EL (cell line): ENCODE measurements around the gene MAPKAP1.

Experiments used
- DNase-seq: peaks from one replicate; pipeline ENCODE4 v3.0.0-alpha.2; 2016

Gene MAPKAP1

GRCh38 chr9:125556046-125556721, 150.8 kb downstream of the MAPKAP1 start:
- no peak for DNase-seq

GRCh38 chr9:125554726-125555125, 152.3 kb downstream of the MAPKAP1 start:
- no peak for DNase-seq

DNA sequence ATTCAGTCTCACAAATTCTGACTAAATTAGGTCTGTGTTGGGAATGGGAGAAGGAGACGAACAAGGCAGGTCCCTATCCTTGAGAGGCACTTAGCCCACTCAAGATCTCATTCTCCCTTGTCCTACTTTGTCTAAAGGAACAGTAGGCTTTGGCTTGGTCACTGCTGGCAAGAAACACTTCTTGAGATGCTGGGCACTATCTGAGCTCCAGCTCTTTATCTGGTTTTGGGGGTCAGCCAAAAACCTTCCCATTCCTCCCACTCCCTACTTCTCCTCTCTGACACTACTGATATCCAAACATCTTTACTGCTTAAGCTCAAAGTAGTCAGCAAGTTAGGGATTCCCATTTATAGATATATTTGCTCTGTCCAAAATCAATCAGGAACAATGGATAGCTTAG, 155.2 kb downstream of the MAPKAP1 start:
- DNase-seq, result no peak

GRCh38 chr9:125549891-125550885, 156.8 kb downstream of the MAPKAP1 start:
- DNase-seq, result peak; percentile 63

DNA sequence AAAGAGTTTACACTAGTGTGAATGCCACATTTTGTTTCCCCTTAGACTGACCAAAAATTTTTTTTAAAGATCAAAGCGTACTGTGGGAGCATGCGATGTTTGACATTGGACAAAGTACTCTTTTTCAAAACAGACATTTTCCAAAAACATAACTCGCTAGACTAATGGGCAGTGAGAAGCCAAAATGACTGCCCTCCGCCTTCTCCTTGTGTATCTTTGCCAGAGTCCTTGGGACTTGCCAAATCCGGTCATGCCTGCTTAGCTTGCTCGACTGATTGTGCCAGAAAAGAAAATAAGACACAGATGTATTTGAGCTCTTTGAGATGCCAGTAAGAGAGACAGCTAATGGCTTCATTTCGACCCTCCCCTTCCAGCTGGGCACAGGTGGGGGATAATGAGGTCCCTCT, 157.5 kb downstream of the MAPKAP1 start:
- DNase-seq, result no peak

GRCh38 chr9:125549039-125549438, 158.0 kb downstream of the MAPKAP1 start:
- no peak for DNase-seq

- DNase-seq, result no peak
Measured at GRCh38 chr9:125548141-125548540, 158.9 kb downstream of the MAPKAP1 start.

GRCh38 chr9:125547368-125547767, 159.6 kb downstream of the MAPKAP1 start:
- DNase-seq, result no peak

- DNase-seq, result no peak
Measured at GRCh38 chr9:125545845-125546244, 161.2 kb downstream of the MAPKAP1 start.

DNA sequence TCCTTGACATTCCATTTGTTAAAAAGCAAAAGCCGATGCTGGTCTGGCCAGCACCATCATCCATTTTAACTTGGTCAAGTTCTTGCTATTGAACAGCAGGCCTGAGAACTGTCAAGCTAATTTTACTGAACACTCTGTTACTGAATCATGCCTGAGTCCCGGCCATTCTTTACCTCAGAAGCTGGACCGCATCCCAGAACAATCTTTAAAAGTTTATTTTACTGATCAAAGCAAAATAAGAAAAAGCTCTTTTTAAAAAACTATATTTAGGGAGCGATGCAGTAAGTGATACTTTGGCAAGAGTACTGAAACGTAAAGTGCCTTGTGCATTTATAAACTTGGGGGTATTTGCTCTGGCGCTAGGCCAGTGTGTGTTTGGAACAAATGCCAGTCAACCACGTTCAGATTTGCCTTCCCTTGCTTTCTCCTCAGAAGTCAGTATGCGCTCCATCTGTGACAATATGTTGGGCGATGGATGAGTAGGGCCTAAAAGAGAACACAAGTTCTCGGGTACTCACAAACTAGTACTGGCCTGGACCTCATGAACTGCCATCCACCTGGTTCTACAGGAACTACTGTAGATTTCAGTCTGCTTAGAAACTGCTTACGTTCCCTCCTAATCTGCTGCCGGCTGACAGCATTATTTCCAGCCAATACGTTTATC, 161.9 kb downstream of the MAPKAP1 start:
- peak; percentile 66 for DNase-seq

- no peak for DNase-seq
Measured at GRCh38 chr9:125544484-125544883, 162.5 kb downstream of the MAPKAP1 start.

- no peak for DNase-seq
Measured at GRCh38 chr9:125541840-125542243, 165.2 kb downstream of the MAPKAP1 start.

GRCh38 chr9:125540497-125540896, 166.5 kb downstream of the MAPKAP1 start:
- no peak for DNase-seq

DNA sequence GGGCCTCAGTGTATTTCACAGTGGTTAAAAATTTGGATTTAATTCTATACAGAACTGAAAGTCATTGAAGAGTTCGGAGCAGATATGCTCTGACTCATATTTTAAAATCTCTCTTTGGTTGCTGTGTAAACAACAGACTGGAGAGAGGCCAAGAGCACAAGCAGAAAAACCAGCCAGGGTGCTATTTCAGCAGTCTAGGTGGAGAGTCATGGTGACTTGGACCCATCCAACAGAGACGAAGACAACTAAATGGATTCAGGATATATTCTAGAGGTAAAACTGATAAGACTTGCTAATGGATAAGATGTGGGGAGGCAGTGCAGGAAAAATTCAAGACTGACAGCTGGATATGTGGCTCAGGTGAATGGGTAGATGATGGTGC, 168.9 kb downstream of the MAPKAP1 start:
- peak; percentile 89 for DNase-seq

DNA sequence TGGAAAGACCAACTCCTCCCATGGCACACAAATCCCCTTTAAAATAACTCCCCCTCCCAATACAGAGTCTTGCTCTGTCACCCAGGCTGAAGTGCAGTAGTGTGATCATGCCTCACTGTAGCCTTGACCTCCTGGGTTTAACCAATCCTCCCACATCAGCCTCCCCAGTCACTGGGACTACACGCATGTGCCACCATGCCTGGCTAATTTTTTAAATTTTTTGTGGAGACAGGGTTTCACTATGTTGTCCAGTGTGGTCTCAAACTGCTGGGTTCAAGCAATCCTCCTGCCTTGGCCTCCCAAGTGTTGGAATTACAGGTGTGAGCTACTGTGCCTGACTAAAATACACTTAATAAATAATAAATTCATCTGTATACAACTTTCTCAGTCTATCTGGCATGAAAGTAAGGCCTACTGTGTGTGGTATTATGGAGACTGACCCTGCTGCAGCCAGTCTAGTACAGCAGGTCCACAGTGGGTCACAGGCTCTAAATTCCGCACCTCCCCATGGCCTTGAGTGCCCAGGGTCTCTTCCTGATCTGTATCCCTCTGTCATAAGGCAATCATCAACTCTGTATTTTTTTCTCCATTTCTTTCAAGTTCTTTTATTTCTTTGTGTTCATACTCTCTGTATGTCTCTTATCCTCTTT, 169.4 kb downstream of the MAPKAP1 start:
- no peak for DNase-seq

DNA sequence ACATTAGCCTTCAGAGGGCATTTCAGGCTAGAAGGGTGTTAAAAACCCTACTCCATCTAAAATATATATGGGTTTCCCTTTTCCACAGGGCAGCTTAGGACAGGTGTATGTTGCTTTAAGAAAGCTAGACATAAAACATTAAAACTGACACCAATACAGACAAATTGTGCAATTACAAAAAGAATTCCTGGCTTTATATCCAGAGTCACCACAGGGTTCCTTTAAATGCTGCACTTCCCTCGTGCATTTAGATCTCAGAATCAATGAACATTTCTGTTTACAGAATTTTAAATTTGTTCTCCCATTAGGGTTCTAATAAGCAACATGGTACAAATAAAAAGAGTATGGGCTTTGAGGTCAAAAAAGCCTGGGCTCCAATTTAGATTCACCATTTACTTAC, 170.2 kb downstream of the MAPKAP1 start:
- no peak for DNase-seq

DNA sequence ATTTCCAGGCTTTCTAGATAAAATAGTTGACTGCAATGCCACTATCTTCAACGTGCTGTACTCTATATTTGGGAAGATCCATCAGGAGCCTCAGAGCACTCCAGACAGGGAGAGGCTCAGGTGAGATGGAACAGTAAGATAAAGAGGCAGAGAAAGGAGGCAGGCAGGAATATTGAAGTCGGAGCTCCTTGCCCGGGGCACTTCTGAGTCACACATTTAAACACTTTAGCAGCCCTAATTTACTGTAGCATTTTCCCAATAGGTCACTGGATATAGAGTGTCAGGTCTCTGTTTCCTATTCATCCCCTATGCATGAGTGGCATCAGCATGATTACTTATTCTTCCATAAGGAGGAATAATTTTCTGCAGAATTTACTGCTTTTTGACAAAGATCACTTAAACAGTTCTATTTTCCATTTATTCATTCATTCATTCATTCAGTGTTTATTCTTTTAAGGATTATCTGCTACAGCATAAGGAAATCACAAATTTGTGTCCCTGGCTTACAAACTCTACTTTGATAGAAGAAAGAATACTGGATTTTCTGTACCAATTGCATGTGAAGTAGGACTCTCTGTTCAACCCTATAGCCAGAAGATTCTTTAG, 170.7 kb downstream of the MAPKAP1 start:
- peak; percentile 57 for DNase-seq

DNA sequence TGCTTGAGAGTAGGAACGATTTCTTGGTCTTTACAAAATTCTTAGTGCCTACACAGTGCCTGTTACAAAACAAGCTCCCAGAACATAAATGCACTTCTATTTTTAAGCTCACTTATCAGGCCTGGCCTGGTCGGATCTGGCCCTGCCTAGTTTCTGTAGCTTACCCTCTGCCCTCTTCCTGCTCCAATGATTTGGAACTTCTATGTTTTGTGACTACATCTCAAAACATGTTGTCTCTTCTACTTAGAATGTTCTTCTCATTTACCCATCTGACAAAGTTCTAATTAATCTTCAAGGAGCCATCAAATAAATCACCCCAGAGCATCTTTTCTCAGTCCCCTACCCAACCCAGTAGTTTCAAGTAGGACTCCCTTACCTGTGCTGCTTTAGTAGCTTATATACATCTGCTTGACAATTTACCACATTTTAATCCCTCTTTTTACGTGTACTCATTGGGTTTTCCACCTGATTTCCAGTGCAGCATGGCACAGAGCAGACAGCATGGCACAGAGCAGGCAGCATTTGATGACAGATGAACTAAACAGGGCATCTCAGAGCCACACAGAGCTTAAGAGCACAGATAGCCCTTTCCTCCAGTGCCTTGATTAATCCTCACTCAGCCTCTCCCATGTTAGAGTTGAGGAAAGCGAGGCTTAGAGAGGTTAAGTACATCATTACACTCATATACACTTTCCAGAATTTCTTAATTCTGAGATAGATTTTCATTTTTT, 171.9 kb downstream of the MAPKAP1 start:
- DNase-seq, result no peak

DNA sequence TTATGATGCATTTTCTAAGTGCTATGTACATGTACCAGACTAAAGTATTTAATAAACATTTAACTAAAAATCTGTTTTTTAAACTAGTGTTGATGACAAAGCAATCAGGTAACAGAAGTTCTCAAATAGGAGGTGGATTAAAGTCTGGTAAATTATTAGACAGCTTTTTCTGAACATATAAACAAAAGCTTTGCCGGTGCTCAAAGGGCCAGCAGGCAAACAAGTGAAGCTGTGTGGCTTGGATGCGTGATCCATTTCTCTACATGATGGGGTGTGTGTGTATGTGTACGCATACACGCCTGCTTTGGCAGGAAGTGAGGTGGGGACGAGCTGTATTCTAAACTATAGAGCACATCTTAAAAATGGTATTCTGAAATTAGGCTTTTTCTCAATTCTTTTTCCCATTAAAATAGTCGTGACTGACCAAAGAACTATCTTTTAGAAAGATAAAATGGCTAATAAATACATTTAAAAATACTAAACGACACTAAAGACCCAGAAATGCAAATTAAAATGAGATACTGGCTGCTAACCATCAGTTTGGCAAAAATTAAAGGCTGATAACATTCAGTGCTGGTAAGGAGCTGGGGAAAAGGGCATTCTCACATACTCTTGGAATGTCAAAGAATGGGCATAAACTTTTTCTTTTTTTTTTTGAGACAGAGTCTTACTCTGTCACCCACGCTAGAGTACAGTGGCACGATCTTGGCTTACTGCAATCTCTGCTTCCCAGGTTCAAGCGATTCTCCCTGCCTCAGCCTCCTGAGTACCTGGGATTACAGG, 174.0 kb downstream of the MAPKAP1 start:
- no peak for DNase-seq

DNA sequence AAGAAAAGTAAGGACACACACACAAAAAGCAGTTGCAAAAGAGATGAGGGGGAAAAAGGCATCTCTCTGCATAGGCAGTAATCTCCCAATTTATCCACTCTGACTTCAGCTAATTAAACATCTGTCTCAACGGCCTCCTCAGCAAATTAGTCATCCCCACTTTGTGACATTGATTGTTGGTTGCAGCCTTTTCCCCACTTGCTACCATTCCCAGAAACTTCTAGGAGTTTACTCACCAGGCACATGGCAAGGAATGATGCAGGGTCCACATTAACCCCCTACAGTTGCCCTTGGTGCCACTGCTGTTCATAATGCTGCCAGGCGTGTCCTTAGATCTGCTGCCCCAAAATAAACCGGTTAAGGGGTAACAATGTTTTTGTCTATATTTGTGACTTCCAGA, 174.6 kb downstream of the MAPKAP1 start:
- no peak for DNase-seq
